A673 (cell line): Measurements from ENCODE around the gene ACTL8. TPM values are rescaled to one million over a fixed set of nuclear protein-coding genes. Genes with fewer than 3 reads are reported as not detected.
A peak's percentile ranks its signal among the peaks of the same experiment; 100 is the strongest.

Experiments
- BruUV-seq: library from RNA; stranded (reverse); fragments of 400-500 nt; replicated peaks from 2 replicates; lab custom pipeline; 2021; lab: Mats Ljungman, UMichigan
- CTCF ChIA-PET: fragments of 300-600 bp; sonication (Branson Sonifier 250); formaldehyde crosslinking; loops from one replicate; lab custom pipeline; 2022; ENCODE audit warnings: antibody characterized with exemption; lab: Charles Lee
- POLR2A ChIA-PET: fragments of 300-600 bp; sonication (Branson Sonifier 250); formaldehyde crosslinking; loops from one replicate; lab custom pipeline; 2022; ENCODE audit warnings: antibody characterized with exemption; ENCODE audit not compliant: low non-redundant PET; lab: Charles Lee
- DNase-seq: peaks from one replicate; pipeline ENCODE4 v3.0.0-alpha.2; 2015; ENCODE audit warnings: low spot score
- H3K27ac ChIP-seq: fragments of 200-600 bp; sonication (generic); 2 replicates; pipeline ENCODE4 v1.5.1; 2016; ENCODE audit warnings: mixed run types, low read depth, mild to moderate bottlenecking, mixed read lengths, antibody characterized with exemption, low read length; ENCODE audit not compliant: poor library complexity, severe bottlenecking
- H3K27me3 ChIP-seq: fragments of 200-600 bp; sonication (generic); replicated peaks from 2 replicates; pipeline ENCODE4 v1.6.1; 2017; ENCODE audit warnings: mixed run types, low read depth, mild to moderate bottlenecking, mixed read lengths, antibody characterized with exemption, low read length; ENCODE audit not compliant: insufficient read depth, poor library complexity
- H3K36me3 ChIP-seq: fragments of 200-600 bp; sonication (generic); 2 replicates; pipeline ENCODE4 v1.6.1; 2016; ENCODE audit warnings: mixed run types, mild to moderate bottlenecking, mixed read lengths, antibody characterized with exemption, low read length; ENCODE audit not compliant: insufficient read depth, poor library complexity, severe bottlenecking
- H3K4me1 ChIP-seq: fragments of 200-600 bp; sonication (generic); 2 replicates; pipeline ENCODE4 v1.6.1; 2017; ENCODE audit warnings: mixed run types, mild to moderate bottlenecking, mixed read lengths, antibody characterized with exemption, low read length; ENCODE audit not compliant: insufficient read depth, poor library complexity, severe bottlenecking
- H3K4me3 ChIP-seq: fragments of 200-600 bp; sonication (generic); 2 replicates; pipeline ENCODE4 v1.5.1; 2016; ENCODE audit warnings: low read depth, mixed run types, mild to moderate bottlenecking, mixed read lengths, low read length; ENCODE audit not compliant: poor library complexity, severe bottlenecking
- H3K9me3 ChIP-seq: fragments of 200-600 bp; sonication (generic); 2 replicates; pipeline ENCODE4 v1.6.1; 2016; ENCODE audit warnings: mixed run types, low read depth, mild to moderate bottlenecking, mixed read lengths, antibody characterized with exemption, low read length; ENCODE audit not compliant: poor library complexity, severe bottlenecking
- CTCF ChIP-seq: fragments of 300-800, 200-600 bp; sonication (generic); conservative IDR thresholded peaks from 2 replicates; pipeline ENCODE4 v1.5.1; 2017; ENCODE audit warnings: low read depth, mild to moderate bottlenecking, antibody characterized with exemption, low read length, moderate library complexity, mixed read lengths
- EZH2 ChIP-seq: fragments of 200-600 bp; sonication (generic); IDR thresholded peaks from 2 replicates; pipeline ENCODE4 v1.6.1; 2017; ENCODE audit warnings: borderline replicate concordance, low read depth, mild to moderate bottlenecking, mixed read lengths, antibody characterized with exemption, low read length; ENCODE audit not compliant: poor library complexity, severe bottlenecking
- intact Hi-C: fragments of 100-400 bp; cut with micrococcal nuclease; formaldehyde crosslinking; loops from one replicate; pipeline ENCODE4 v1.10.0; 2022; ENCODE audit not compliant: unreplicated experiment
- total RNA-seq: library from RNA; stranded (reverse); gene quantifications from 2 replicates; pipeline ENCODE4 v1.2.3, GENCODE V29; 2021

ACTL8 gene
- total RNA-seq, 1 experiment from 2014 or later: 0.28 TPM

- TF ChIP-seq EZH2: no peak
- no peak for TF ChIP-seq CTCF
- CTCF ChIA-PET: no interaction called here
- no peaks in the 10 kb centered on the region for H3K27me3 ChIP-seq
- no peak for DNase-seq
- H3K4me1 ChIP-seq: no peaks in the 10 kb centered on the region
- intact Hi-C loops: no loop called here
- H3K36me3 ChIP-seq: no peaks in the 10 kb centered on the region
- no TSS peak for BruUV-seq
- POLR2A ChIA-PET: no interaction called here
- H3K27ac ChIP-seq: no peak overlapping the region
- H3K9me3 ChIP-seq: peaks cover 15% of the 10 kb centered on the region
- H3K4me3 ChIP-seq: no peak overlapping the region
Measured at GRCh38 chr1:17752356-17752755, 2.8 kb upstream of the ACTL8 start.

GRCh38 chr1:17757426-17757825 is 2.3 kb downstream of the ACTL8 start:
- no peak for DNase-seq
- Histone ChIP-seq H3K9me3 (peaks cover 30% of the 10 kb centered on the region), H3K36me3 (no peaks in the 10 kb centered on the region), H3K4me3 (no peak overlapping the region), H3K4me1 (no peaks in the 10 kb centered on the region), H3K27ac (no peak overlapping the region), H3K27me3 (no peaks in the 10 kb centered on the region)
- BruUV-seq: no TSS peak
- ChIA-PET CTCF (no interaction called here), POLR2A (no interaction called here)
- intact Hi-C loops: no loop called here
- TF ChIP-seq CTCF (no peak), EZH2 (no peak)

DNA sequence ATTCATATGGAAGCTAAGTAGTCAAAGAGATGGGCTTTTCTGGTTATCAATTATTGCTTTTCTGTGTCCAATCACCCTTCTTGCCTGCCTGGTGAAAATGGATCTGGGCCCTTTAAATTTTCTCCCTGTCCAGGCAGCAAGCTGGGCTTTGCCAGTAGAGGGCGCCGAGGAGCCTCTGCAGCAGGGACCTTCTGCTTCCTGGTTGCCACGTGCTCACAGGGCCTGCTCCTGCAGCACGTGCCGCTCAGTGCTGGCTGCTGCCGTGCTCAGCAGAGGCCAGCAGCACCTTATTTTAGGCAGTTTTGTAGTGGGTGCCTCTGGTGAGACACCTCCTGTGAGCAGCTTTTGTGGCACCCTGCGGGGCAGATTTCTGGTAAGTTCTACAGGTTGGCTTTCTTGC is 4.0 kb downstream of the ACTL8 start:
- CTCF ChIA-PET: no interaction called here
- Histone ChIP-seq H3K9me3 (peaks cover 30% of the 10 kb centered on the region), H3K4me1 (no peaks in the 10 kb centered on the region), H3K36me3 (no peaks in the 10 kb centered on the region), H3K27me3 (no peaks in the 10 kb centered on the region), H3K4me3 (no peak overlapping the region), H3K27ac (no peak overlapping the region)
- TF ChIP-seq EZH2: no peak
- peak; percentile 46 for TF ChIP-seq CTCF
- DNase-seq: peak; percentile 24
- POLR2A ChIA-PET: no interaction called here
- intact Hi-C loops: no loop called here
- BruUV-seq: no TSS peak
